Choroid plexus epithelial cell (primary cell): Measurements from ENCODE around the gene CPEB3.
A peak's percentile ranks its signal among the peaks of the same experiment; 100 is the strongest.
"Not testable (repeated sequence)": the region's sequence is repeated elsewhere in the genome, so short reads cannot be mapped to it uniquely, and the experiment has no call there.

Experiments used
- DNase-seq: peaks from one replicate; pipeline ENCODE4 v3.0.0-alpha.2; 2010; ENCODE audit warnings: low read depth
- H3K4me3 ChIP-seq: 2 replicates; pipeline ENCODE4 v1.5.1; 2011; ENCODE audit warnings: low read depth, mild to moderate bottlenecking, control low read depth, low read length, moderate library complexity
- CTCF ChIP-seq: conservative IDR thresholded peaks from 2 replicates; pipeline ENCODE4 v1.5.1; 2011; ENCODE audit warnings: low read depth, mild to moderate bottlenecking, control low read depth, inconsistent platforms, low read length, moderate library complexity

The CPEB3 gene

GRCh38 chr10:92119340-92119739 is 171.5 kb downstream of the CPEB3 start:
- DNase-seq, result no peak
- no peak overlapping the region for H3K4me3 ChIP-seq
- TF ChIP-seq CTCF, result no peak

- not testable (repeated sequence) for DNase-seq, H3K4me3 ChIP-seq
These were observed 176.0 kb downstream of the CPEB3 start for GRCh38 chr10:92114917-92115316.

GRCh38 chr10:92113911-92114600 is 176.8 kb downstream of the CPEB3 start:
- TF ChIP-seq CTCF, result no peak

GRCh38 chr10:92112462-92112861 is 178.4 kb downstream of the CPEB3 start:
- no peak overlapping the region for H3K4me3 ChIP-seq
- no peak for DNase-seq
- TF ChIP-seq CTCF, result no peak

More at GRCh38 chr10:92113911-92114600, 176.8 kb downstream of the CPEB3 start:
- DNase-seq, result no peak
- no peak overlapping the region for H3K4me3 ChIP-seq

GRCh38 chr10:92111336-92111939 is 179.4 kb downstream of the CPEB3 start:
- DNase-seq, result no peak
- no peak for TF ChIP-seq CTCF
- H3K4me3 ChIP-seq, result no peak overlapping the region

GRCh38 chr10:92110039-92110794 is 180.7 kb downstream of the CPEB3 start:
- TF ChIP-seq CTCF, result no peak
- peak; percentile 60 for DNase-seq

GRCh38 chr10:92108747-92109146 is 182.1 kb downstream of the CPEB3 start:
- TF ChIP-seq CTCF, result no peak

More at GRCh38 chr10:92110039-92110794, 180.7 kb downstream of the CPEB3 start:
- H3K4me3 ChIP-seq, result no peak overlapping the region

More at GRCh38 chr10:92108747-92109146, 182.1 kb downstream of the CPEB3 start:
- H3K4me3 ChIP-seq, result no peak overlapping the region
- no peak for DNase-seq
